GM12892 (cell line): Measurements from ENCODE around the gene UBE2Z.

Experiments used
- POLR2A ChIP-seq: IDR thresholded peaks from 2 replicates; pipeline ENCODE4 v1.6.1; 2011; ENCODE audit warnings: low read depth, low read length, control low read depth
- POLR2AphosphoS5 ChIP-seq: IDR thresholded peaks from 2 replicates; pipeline ENCODE4 v1.6.1; 2011; ENCODE audit warnings: low read depth, low read length, control low read depth

DNA sequence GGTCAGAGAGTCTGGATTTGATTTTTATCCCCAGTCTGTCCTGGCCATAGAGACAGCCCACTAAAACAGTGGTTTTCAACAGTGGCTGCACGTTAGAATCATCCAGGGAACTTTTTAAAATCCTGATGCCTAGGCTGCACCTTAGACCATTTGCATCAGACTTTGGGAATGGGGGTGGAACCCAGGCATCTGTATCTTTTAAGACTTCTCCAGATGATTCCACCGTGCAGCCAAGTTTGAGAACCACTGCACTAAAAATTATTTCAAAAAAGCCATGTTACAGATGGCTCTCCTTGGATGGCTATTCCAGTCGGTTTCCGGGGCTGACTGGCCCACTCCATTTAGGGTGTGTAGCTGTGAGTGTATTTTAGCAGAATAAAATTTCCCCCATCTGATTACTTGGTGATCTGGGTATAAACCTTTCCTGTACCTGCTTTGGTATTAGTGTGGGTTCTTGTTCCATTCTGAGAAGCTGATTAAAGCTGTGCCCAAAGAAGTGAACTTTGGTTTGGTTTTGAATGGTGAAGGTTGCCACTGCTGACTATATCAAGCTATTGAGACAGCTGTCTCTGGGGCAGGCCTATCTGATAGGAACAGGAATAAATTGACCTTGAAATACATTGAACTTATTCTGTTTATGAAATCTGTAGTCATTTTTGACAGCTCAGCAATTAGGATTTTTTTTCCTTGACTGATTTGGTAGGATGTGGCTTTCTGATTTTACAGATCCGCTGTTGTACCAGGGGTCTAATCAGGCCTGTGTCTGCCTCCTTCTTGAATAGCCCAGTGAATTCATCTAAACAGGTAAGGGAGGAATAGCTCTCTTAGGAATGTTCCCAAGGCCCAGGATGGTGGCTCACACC is 14.3 kb upstream of the UBE2Z start:
- TF ChIP-seq POLR2A, result no peak
- TF ChIP-seq POLR2AphosphoS5, result no peak
